RCC 7860 (cell line): ENCODE results near the gene HMX3.

ENCODE experiments used
- DNase-seq: peaks from one replicate; pipeline ENCODE4 v3.0.0-alpha.2; 2015; ENCODE audit warnings: low spot score
- FAIRE-seq: peaks from 2 replicates; lab custom pipeline; 2012; peaks lifted over from hg19 to GRCh38; lab: Jason Lieb, UNC

Gene HMX3

GRCh38 chr10:123146894-123147634, 11.3 kb downstream of the HMX3 start:
- FAIRE-seq (no peak), DNase-seq (no peak)

GRCh38 chr10:123147635-123148413, 12.1 kb downstream of the HMX3 start, which contains the start of gene HMX2:
TSS of gene HMX2 (plus strand) at chr10:123148136. CDS start at chr10:123148379, 243 bp downstream.
- FAIRE-seq (no peak), DNase-seq (no peak)

GRCh38 chr10:123148414-123149161, 12.8 kb downstream of the HMX3 start:
- no peak for DNase-seq
- no peak for FAIRE-seq

- no peak for FAIRE-seq
- no peak for DNase-seq
Observed at GRCh38 chr10:123149162-123149567, 13.4 kb downstream of the HMX3 start.

- DNase-seq (no peak), FAIRE-seq (no peak)
Observed at GRCh38 chr10:123149568-123150270, 13.9 kb downstream of the HMX3 start.

- no peak for FAIRE-seq
- DNase-seq: no peak
Observed at GRCh38 chr10:123150271-123150985, 14.7 kb downstream of the HMX3 start.

GRCh38 chr10:123150986-123151736, 15.4 kb downstream of the HMX3 start:
- no peak for DNase-seq
- FAIRE-seq: no peak

GRCh38 chr10:123151737-123152135, 16.0 kb downstream of the HMX3 start:
- no peak for DNase-seq
- FAIRE-seq: no peak

- FAIRE-seq (no peak), DNase-seq (no peak)
Observed at GRCh38 chr10:123153486-123154091, 17.8 kb downstream of the HMX3 start.

GRCh38 chr10:123154092-123154710, 18.4 kb downstream of the HMX3 start, which contains the start of gene BUB3:
TSS of gene BUB3 (plus strand) at chr10:123154402. CDS start at chr10:123154918, 516 bp downstream.
- FAIRE-seq (peak; percentile 94), DNase-seq (peak; percentile 99)

- FAIRE-seq (no peak), DNase-seq (peak; percentile 26)
Observed at GRCh38 chr10:123154711-123155505, 19.1 kb downstream of the HMX3 start.

GRCh38 chr10:123156078-123156477, 20.3 kb downstream of the HMX3 start:
- peak; percentile 33 for FAIRE-seq
- peak; percentile 18 for DNase-seq

GRCh38 chr10:123157210-123157609, 21.4 kb downstream of the HMX3 start:
- DNase-seq (peak; percentile 79), FAIRE-seq (peak; percentile 87)

GRCh38 chr10:123158682-123159081, 22.9 kb downstream of the HMX3 start:
- FAIRE-seq: no peak
- DNase-seq: no peak

- no peak for FAIRE-seq
- DNase-seq: no peak
Observed at GRCh38 chr10:123160311-123160980, 24.7 kb downstream of the HMX3 start.

GRCh38 chr10:123164319-123164718, 28.5 kb downstream of the HMX3 start:
- DNase-seq (no peak), FAIRE-seq (no peak)

GRCh38 chr10:123165445-123166072, 29.8 kb downstream of the HMX3 start:
- FAIRE-seq (no peak), DNase-seq (no peak)
